Activated B cell treated with CpG ODN at 0.5 μM for 24 hours (primary cell): ENCODE measurements around the gene CIB1. TPM values are rescaled to one million over a fixed set of nuclear protein-coding genes. Genes with fewer than 3 reads are reported as not detected.

Source experiments
- ATAC-seq: fragments of 200-7000 bp; cut with Tn5 transposase; one replicate; pipeline ENCODE4 v1.10.0; 2021; ENCODE audit warnings: low read depth, mild to moderate bottlenecking, moderate library complexity
- CTCF ChIA-PET: fragments of 350-600 bp; sonication (Branson Sonifier 250); formaldehyde crosslinking; loops from one replicate; lab custom pipeline; 2021; ENCODE audit warnings: antibody characterized with exemption; lab: Charles Lee
- POLR2A ChIA-PET: fragments of 350-600 bp; sonication (Branson Sonifier 250); formaldehyde crosslinking; loops from one replicate; lab custom pipeline; 2021; ENCODE audit warnings: antibody characterized with exemption; lab: Charles Lee
- DNase-seq: peaks from one replicate; pipeline ENCODE4 v3.0.0; 2022
- H3K27ac Mint-ChIP-seq: one replicate; pipeline ENCODE4 v1.8.0; 2020; ENCODE audit warnings: mixed read lengths
- H3K27me3 Mint-ChIP-seq: one replicate; pipeline ENCODE4 v1.8.0; 2021; ENCODE audit warnings: mixed read lengths
- H3K36me3 Mint-ChIP-seq: one replicate; pipeline ENCODE4 v1.8.0; 2021; ENCODE audit warnings: low read depth, mixed read lengths
- H3K4me1 Mint-ChIP-seq: one replicate; pipeline ENCODE4 v1.8.0; 2021; ENCODE audit warnings: mixed read lengths
- H3K4me3 Mint-ChIP-seq: one replicate; pipeline ENCODE4 v1.8.0; 2020; ENCODE audit warnings: mild to moderate bottlenecking, mixed read lengths
- H3K9me3 Mint-ChIP-seq: one replicate; pipeline ENCODE4 v1.8.0; 2020; ENCODE audit warnings: mixed read lengths
- intact Hi-C: fragments of 100-400 bp; cut with micrococcal nuclease; formaldehyde crosslinking; loops from one replicate; pipeline ENCODE4 v1.15.1; 2024
- total RNA-seq: library from RNA; stranded (reverse); gene quantifications from 2 replicates; pipeline ENCODE4 v1.2.3, GENCODE V29; 2022
- TF ChIP-seq, protein P1 (sequence below): fragments of 200-600 bp; IDR thresholded peaks from one replicate; pipeline ENCODE4 v1.8.0; 2022; ENCODE audit warnings: antibody characterized with exemption, mild to moderate bottlenecking

The CIB1 gene
- total RNA-seq, 1 donor from 2014 or later, result 96.6 TPM

DNA sequence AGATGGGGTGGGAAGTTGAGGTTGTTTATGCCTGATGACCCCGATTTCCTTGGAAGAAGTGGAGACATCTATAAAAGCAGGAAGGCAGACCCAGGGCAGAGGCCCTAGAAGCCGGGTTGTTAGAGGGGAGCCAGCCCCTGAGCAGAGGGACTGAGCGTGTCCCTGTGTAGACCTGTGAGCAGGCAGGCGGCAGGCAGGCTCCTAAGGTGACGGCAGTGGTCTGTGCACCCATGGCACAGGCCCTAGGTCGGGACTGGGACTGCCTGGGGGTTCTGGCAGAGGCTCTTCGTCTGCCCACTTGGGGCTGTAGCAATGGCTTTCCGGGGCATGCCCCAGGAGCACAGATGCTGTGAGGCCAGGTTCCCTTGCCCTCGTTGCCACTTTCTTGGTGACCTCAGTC lies 22.7 kb downstream of the CIB1 start:
- no peaks in the 10 kb centered on the region for H3K27me3 Mint-ChIP-seq
- H3K27ac Mint-ChIP-seq, result peak overlapping the region; percentile 95
- peak overlapping the region; percentile 50 for H3K4me3 Mint-ChIP-seq
- ChIA-PET CTCF (no interaction called here), POLR2A (interaction anchor here (2.7 to 7.3 kb wide), 3 partner anchors 9 to 20 kb away, joined by 14 to 144 read pairs (median 117); partner anchors contain the start of gene SEMA4B)
- peaks cover 47% of the 10 kb centered on the region for H3K36me3 Mint-ChIP-seq
- TF ChIP-seq, protein P1, sequence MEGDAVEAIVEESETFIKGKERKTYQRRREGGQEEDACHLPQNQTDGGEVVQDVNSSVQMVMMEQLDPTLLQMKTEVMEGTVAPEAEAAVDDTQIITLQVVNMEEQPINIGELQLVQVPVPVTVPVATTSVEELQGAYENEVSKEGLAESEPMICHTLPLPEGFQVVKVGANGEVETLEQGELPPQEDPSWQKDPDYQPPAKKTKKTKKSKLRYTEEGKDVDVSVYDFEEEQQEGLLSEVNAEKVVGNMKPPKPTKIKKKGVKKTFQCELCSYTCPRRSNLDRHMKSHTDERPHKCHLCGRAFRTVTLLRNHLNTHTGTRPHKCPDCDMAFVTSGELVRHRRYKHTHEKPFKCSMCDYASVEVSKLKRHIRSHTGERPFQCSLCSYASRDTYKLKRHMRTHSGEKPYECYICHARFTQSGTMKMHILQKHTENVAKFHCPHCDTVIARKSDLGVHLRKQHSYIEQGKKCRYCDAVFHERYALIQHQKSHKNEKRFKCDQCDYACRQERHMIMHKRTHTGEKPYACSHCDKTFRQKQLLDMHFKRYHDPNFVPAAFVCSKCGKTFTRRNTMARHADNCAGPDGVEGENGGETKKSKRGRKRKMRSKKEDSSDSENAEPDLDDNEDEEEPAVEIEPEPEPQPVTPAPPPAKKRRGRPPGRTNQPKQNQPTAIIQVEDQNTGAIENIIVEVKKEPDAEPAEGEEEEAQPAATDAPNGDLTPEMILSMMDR, result no peak
- peaks cover 95% of the 10 kb centered on the region for H3K4me1 Mint-ChIP-seq
- H3K9me3 Mint-ChIP-seq, result no peaks in the 10 kb centered on the region
- intact Hi-C loops, result no loop called here
- DNase-seq (no peak), ATAC-seq (no peak)

DNA sequence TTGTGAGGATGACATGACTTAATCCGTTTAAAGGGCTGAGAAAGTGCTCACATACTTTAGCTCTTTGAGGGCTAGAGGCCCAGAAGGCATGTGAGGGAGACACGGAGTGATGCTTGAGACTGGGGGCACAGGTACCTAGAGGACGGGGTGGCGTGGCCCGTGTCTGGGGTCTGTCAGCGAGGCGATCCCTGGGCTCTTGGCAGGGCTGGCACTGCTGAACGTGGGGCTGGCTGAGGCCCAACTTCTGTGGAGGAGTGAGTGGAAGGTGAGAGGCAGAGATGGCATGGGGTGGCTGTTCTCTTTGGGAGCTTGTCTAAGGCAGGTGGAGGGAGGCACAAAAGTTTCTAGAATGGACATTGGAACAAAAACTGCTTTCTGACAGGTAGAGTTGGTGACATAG lies 23.1 kb downstream of the CIB1 start:
- H3K36me3 Mint-ChIP-seq, result peaks cover 51% of the 10 kb centered on the region
- H3K27ac Mint-ChIP-seq, result peak overlapping the region; percentile 95
- ATAC-seq (no peak), DNase-seq (no peak)
- POLR2A ChIA-PET, result interaction anchor here (0.5 to 6.5 kb wide), 3 partner anchors 10 to 32 kb away, joined by 11 to 117 read pairs (median 14); partner anchors contain the start of gene SEMA4B
- no peaks in the 10 kb centered on the region for H3K9me3 Mint-ChIP-seq
- intact Hi-C loops, result loop anchor here (1.0 kb wide), 1 partner anchor 9 kb away; the partner anchor contains the start of gene SEMA4B
- CTCF ChIA-PET, result no interaction called here
- H3K4me1 Mint-ChIP-seq, result peaks cover 97% of the 10 kb centered on the region
- TF ChIP-seq, protein P1, result no peak
- peak overlapping the region; percentile 50 for H3K4me3 Mint-ChIP-seq
- no peaks in the 10 kb centered on the region for H3K27me3 Mint-ChIP-seq

DNA sequence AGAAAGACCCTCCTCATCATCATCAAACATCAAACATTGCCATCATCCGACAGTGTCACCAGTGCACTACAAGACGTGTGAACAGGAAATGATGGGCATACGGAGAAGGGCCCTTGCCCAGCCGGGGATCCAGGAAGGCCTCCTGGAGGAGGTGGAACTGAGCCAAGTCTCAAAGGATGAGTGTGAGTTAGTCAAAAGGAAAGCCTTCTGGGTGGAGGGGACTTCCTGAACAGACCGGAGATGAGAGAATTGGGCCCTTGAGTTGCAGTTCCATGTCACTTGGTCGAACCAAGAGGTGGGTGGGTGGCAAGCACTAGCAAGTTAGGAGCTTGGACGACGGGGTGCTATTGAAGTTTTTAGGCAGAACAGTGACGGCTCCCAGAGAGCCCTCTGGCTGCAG lies 24.1 kb downstream of the CIB1 start:
- no peak for DNase-seq
- Mint-ChIP-seq H3K27me3 (no peaks in the 10 kb centered on the region), H3K4me3 (peak overlapping the region; percentile 65), H3K9me3 (no peaks in the 10 kb centered on the region), H3K27ac (peak overlapping the region; percentile 95), H3K4me1 (peaks cover 98% of the 10 kb centered on the region), H3K36me3 (peaks cover 58% of the 10 kb centered on the region)
- intact Hi-C loops, result no loop called here
- POLR2A ChIA-PET, result interaction anchor here (0.8 to 6.5 kb wide), 3 partner anchors 9 to 18 kb away, joined by 3 to 117 read pairs (median 14); partner anchors contain the start of gene SEMA4B
- TF ChIP-seq, protein P1, result no peak
- CTCF ChIA-PET, result interaction anchor here (1.2 to 1.3 kb wide), 2 partner anchors 9 to 48 kb away, joined by 3 read pairs; no protein-coding TSS in a partner anchor
- ATAC-seq, result peak; percentile 28

DNA sequence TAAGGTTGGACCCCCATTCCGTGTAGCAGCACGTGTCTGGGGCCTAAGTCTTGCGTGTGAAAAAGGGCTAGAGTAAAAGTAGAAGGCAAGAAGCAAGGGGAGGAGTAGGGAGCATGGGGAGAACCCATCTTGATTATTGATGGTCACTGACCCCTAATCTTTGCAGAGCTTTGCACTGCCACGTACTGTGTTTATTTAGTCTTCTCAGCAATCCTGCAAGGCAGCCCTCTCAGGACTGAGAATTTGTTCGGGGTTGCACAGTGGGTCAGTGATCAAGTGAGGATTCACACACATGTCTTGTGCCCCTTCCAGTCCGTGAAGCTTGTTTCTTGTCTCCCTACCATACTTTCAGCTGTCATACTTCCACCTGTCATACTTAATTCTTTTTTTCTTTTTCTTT lies 25.4 kb downstream of the CIB1 start:
- Mint-ChIP-seq H3K36me3 (peaks cover 55% of the 10 kb centered on the region), H3K9me3 (no peaks in the 10 kb centered on the region), H3K4me1 (peaks cover 98% of the 10 kb centered on the region), H3K27ac (peak overlapping the region; percentile 95), H3K27me3 (no peaks in the 10 kb centered on the region), H3K4me3 (no peak overlapping the region)
- intact Hi-C loops, result no loop called here
- ChIA-PET CTCF (interaction anchor here (0.7 kb wide), 1 partner anchor 10 kb away, joined by 3 read pairs; no protein-coding TSS in a partner anchor), POLR2A (interaction anchor here (0.7 to 3.0 kb wide), 4 partner anchors 7 to 141 kb away, joined by 3 to 14 read pairs (median 9); partner anchors contain the start of gene SEMA4B)
- no peak for ATAC-seq
- DNase-seq, result no peak
- TF ChIP-seq, protein P1, result no peak

DNA sequence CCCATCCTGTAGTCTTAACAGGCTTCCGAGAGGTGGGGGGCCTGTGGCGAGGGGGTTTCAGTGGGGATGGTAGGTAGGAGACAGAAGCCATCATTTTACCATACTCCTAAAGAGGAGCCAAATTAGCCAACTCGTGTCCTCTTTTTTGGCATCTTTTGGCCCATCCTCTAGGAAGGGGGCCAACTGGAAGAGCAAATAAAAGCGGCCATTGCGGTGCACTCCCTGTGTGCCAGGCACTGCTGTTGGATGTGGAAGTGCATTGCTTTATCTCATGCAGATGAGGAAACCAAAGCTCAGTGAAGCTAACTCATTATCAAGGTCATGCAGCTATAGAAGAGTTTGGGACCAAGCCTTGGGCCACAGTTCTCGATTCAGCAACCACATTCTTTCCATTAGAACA lies 26.5 kb downstream of the CIB1 start:
- intact Hi-C loops, result no loop called here
- Mint-ChIP-seq H3K4me3 (no peak overlapping the region), H3K9me3 (no peaks in the 10 kb centered on the region), H3K4me1 (peaks cover 98% of the 10 kb centered on the region), H3K27me3 (no peaks in the 10 kb centered on the region), H3K36me3 (peaks cover 58% of the 10 kb centered on the region), H3K27ac (peak overlapping the region; percentile 95)
- POLR2A ChIA-PET, result interaction anchor here (3.0 to 3.5 kb wide), 2 partner anchors 15 to 25 kb away, joined by 14 read pairs; partner anchors contain the start of genes CIB1 and GDPGP1
- DNase-seq (no peak), ATAC-seq (no peak)
- TF ChIP-seq, protein P1, result no peak
- CTCF ChIA-PET, result no interaction called here
